WTC11 (cell line): ENCODE measurements around the gene CNTNAP3B. TPM values are rescaled to one million over a fixed set of nuclear protein-coding genes. Genes with fewer than 3 reads are reported as not detected.

Source experiments
- total RNA-seq: library from RNA; stranded (reverse); gene quantifications from 3 replicates; pipeline ENCODE4 v1.2.3, GENCODE V29; 2021

Gene CNTNAP3B
- total RNA-seq, 1 experiment from 2014 or later = 2.8 TPM

Other genes with a start within 250 kb of the CNTNAP3B start
- 0.07 TPM in 1 of 3 replicates, not detected in the others for gene SPATA31A6, start 54.2 kb upstream of the CNTNAP3B start, total RNA-seq